Inferior parietal cortex (tissue), 1 donor: ENCODE data around the gene SLC4A2.
"Not testable (repeated sequence)": the region's sequence is repeated elsewhere in the genome, so short reads cannot be mapped to it uniquely, and the experiment has no call there.

Experiments
- DNase-seq: peaks from one replicate; pipeline ENCODE4 v3.0.0-alpha.2; 2016; ENCODE audit errors: extremely low spot score

The SLC4A2 gene

GRCh38 chr7:151059367-151060112 lies at the start of gene SLC4A2:
SLC4A2 (plus strand) TSS chr7:151059589; CDS start chr7:151061988, 2,399 bp downstream.
- peak; percentile 75 for DNase-seq

- DNase-seq, result no peak
These were observed 49.4 kb upstream of the SLC4A2 start for GRCh38 chr7:151010037-151010306.

DNA sequence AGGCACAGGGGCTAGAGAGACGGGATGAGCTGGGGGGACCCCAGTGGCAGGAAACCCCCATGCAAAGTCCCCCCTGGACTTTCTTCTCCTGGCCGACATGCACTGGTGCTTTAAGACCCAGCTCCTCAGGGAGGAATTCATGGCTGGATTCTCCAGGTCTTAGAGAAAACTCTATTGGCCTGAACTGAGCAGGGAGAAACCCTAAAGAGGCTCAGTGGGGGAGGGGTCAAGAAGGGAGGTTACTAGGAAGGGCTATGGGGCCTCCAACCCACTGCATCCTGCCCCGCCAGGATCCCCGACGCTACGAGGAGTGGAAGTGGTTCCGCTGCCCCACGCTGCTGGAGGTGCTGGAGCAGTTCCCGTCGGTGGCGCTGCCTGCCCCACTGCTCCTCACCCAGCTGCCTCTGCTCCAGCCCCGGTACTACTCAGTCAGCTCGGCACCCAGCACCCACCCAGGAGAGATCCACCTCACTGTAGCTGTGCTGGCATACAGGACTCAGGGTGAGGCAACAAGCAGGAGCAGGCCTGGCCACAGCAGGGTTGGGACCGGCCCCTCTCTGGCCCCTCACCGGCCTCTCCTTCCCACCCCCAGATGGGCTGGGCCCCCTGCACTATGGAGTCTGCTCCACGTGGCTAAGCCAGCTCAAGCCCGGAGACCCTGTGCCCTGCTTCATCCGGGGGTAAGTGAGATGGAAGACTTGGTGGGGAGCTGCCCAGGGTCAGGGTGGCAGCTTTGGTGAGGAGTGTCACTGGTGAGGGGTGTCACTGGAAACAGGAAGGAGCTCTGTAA lies 48.9 kb upstream of the SLC4A2 start:
- no peak for DNase-seq

- DNase-seq, result no peak
These were observed 48.3 kb upstream of the SLC4A2 start for GRCh38 chr7:151011097-151011409.

DNA sequence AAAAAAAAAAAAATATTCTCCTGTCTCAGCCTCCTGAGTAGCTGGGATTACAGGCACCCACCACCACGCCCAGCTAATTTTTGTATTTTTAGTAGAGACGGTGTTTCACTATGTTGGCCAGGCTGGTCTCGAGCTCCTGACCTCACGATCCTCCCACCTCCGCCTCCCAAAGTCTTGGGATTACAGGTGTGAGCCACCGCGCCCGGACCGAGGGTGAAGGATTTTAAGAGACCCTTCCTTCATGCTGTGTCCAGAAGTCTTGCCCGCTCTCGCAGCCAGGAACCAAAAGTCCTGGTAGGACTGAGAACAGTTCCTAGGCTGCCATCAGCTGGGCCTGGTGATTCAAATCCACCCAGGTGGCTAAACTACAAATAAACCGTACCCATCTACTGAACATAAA lies 47.8 kb upstream of the SLC4A2 start:
- not testable (repeated sequence) for DNase-seq

DNA sequence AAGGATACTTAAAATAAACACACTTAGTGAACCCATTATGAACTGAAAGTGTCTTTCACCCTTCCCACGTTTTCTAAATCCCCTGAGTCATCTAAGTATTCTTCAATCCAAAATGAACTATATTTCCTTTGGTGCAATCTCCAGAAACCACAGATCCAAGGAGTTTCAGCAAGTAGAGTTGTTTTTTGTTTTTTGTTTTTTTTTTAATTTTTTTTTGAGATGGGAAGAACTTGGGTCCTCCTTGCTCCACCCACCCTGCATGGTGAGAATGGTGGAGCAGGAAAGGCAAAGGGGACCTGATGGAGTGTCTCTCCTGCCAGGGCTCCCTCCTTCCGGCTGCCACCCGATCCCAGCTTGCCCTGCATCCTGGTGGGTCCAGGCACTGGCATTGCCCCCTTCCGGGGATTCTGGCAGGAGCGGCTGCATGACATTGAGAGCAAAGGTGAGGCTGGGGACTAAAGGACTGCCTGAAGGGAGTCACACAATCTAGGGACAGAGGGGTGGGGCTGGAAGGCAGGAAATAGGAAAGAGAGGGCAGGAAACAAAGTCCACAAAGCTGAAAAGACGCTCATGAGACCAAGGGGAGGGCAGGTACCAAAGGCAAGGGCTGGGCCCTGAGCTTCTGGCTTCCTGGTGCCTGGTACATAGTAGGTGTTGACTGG lies 47.2 kb upstream of the SLC4A2 start:
- no peak for DNase-seq

DNA sequence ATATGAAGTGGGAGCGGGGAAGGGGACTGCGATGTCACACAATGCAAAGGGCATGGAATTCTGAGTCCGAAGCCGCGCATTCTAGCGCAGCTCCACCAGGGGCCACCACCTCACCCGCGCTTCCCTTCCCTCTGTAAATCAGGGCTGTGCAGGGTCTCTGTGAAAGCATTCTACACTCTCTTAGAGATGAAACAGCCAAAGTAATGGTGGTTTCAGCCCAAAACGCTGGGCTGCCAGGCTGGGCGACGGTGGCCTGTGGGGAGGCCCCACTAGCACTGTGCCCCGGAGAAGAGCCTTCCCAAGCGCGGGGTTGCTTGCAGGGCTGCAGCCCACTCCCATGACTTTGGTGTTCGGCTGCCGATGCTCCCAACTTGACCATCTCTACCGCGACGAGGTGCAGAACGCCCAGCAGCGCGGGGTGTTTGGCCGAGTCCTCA lies 46.5 kb upstream of the SLC4A2 start:
- no peak for DNase-seq

GRCh38 chr7:151013356-151013732 lies 46.0 kb upstream of the SLC4A2 start:
- no peak for DNase-seq

- DNase-seq, result no peak
These were observed 45.5 kb upstream of the SLC4A2 start for GRCh38 chr7:151013733-151014497.

DNA sequence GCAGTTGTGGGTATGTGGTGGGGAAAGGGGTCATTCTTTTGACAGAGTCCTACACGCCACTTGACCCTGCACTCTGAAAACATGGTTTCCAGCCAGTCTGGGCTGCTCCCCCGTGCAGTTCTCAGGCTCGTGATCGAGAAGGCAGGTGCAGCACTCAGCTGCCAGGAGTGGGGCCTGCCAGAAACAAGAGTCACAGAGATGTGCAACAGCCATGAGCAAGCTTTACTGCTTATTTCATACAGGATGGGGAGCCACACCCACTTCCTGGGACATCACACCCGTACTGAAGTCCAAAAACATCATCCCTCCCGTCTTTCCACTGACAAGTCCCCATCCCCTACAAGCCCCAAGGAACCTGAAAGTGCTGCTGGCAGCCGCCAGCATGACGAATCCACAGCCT lies 44.4 kb upstream of the SLC4A2 start:
- no peak for DNase-seq

GRCh38 chr7:151015967-151016366 lies 43.4 kb upstream of the SLC4A2 start:
- DNase-seq, result no peak

DNA sequence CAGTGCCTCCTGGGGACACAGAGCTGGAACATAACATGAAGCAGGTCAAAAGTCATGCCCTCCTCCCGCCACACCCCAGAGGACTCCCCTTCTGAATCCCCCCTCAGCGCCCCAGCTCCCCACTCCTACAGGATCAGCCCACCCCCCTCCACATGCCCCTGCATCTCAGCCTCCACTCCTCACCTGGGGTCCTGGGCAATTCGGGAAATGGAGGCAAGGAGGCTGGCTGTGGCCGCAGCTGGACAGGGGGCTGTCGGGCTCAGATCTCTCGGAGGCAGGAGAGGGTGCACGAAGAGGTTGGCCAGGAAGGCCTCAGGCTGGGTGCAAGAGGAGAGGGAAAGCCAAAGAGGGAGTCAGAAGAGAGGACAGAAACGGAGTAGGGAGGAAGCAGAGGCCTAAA lies 42.9 kb upstream of the SLC4A2 start:
- DNase-seq, result no peak

GRCh38 chr7:151016942-151017341 lies 42.4 kb upstream of the SLC4A2 start:
- no peak for DNase-seq

GRCh38 chr7:151017370-151017952 lies 41.9 kb upstream of the SLC4A2 start:
- no peak for DNase-seq

GRCh38 chr7:151017953-151018420 lies 41.4 kb upstream of the SLC4A2 start:
- DNase-seq, result no peak

DNA sequence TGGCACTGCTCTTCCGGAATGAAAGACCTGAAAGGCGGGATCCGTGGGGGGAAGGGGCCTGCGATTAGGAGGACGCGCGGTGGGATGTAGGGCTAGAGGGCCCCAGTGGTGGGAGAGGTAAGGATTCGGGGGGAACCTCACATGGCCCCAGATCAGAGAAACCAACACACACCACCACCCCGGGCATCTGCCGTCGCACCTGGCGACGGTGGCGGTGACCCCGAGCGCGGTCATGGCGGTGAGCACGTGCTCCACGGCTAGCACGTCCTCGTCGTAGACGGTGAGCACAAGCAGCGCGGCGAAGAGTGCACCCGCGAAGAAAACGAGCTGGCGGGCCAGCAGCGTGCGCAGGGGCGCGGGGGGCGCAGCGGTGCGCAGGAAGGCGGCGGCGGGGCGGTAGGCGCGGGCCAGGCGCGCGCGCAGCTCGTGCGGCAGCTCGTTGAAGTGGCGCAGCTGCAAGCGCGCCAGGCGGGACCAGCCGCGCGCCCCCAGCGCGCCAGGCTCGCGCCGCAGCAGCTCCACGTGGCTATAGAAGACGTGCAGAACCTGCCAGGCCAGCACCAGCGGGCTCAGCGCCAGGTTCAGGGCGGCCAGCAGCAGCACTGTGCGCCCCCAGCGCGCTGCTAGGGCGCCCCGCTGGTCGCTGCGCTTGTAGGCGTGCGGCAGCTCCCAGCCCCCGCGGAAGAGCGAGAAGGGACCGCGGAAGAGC lies 40.8 kb upstream of the SLC4A2 start:
- no peak for DNase-seq

- DNase-seq, result no peak
These were observed 40.3 kb upstream of the SLC4A2 start for GRCh38 chr7:151019130-151019447.

- no peak for DNase-seq
These were observed 39.2 kb upstream of the SLC4A2 start for GRCh38 chr7:151020231-151020630.

DNA sequence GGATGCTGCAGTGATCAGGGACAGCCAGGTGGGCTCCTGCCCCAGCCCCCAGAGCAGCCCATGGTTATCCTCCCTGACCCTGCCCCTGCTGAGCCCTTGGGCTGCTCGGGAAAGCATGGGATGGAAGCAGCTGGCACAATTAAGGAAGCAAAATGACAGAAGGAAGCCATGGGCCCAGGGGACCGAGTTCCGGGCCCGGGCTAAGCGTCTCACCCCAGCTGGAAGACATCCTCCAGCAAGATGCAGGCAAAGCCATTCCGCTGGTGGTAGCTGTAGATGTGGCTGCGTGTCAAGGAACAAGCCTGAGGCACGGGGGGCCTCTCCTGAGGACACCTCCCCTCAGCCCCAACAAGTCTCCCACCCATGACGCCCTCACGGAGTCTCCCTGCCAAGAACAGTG lies 36.2 kb upstream of the SLC4A2 start:
- DNase-seq, result no peak

DNA sequence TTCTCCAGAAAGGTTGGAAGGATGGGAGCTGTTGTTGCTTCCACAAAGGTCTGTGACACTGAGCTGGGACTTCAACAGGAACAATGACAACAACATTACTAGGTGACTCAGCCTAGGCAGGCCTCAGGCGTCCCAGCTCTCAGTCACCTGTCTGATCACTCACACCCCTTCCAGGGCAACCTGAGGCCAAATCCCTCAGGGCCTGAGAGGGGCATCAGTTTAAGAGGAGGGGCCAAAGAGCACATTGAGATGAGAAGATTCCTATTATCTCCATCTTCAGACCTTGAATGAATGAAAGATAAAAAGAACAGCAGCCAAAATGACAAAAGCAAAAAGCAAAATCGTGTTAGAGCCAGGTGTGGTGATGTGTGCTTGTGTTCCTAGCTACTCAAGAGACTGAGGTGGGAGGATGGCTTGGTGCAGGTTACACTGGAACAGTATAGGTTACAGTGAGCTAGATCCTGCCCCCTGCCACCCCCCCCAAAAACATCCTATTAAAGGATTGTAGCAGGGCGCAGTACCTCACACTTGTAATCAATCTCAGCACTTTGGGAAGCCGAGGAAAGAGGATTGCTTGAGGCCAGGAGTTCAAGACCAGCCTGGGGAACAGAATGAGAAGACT lies 34.8 kb upstream of the SLC4A2 start, which contains the start of gene ATG9B:
Gene ATG9B, minus strand, starts transcription at position 60 of the 622 bp plus-strand sequence. CDS start 71 bp downstream, outside the sequence.
- no peak for DNase-seq
